Stimulated activated CD8-positive, alpha-beta memory T cell treated with anti-CD3 and anti-CD28 coated beads, Interleukin-15, amount 100 ng/mL, for 4 hours (primary cell): ENCODE measurements around the gene FOXI1.
"Not testable (repeated sequence)": the region's sequence is repeated elsewhere in the genome, so short reads cannot be mapped to it uniquely, and the experiment has no call there.

Source experiments
- DNase-seq, 2 donors: peaks; one replicate each; pipeline ENCODE4 v3.0.0-alpha.2; 2020; ENCODE audit warnings: low read depth in 2 of 2

FOXI1 gene

DNA sequence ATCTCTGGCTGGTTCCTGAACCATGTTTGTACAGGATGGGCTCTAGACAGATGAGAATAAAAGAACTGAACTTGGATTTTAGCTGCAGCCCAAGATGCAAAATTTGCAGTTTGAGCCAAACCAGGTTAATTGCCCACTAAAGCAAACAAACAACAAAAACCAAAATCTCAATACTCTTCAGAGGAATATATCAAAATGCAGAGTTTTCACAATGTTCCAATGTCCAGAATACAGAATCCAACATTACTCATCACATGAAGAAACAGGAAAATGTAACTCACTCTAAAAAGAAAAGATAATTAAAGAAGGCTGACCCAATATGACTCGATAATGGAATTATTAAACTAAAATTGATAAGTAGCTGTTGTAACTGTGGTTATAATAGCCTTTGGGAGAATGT is 20.4 kb downstream of the FOXI1 start:
- no peak for DNase-seq

- no peak for DNase-seq
Measured at GRCh38 chr5:170126626-170127025, 20.9 kb downstream of the FOXI1 start.

- no peak for DNase-seq
Measured at GRCh38 chr5:170131235-170131634, 25.5 kb downstream of the FOXI1 start.

GRCh38 chr5:170132269-170132975 is 26.7 kb downstream of the FOXI1 start:
- no peak for DNase-seq

DNA sequence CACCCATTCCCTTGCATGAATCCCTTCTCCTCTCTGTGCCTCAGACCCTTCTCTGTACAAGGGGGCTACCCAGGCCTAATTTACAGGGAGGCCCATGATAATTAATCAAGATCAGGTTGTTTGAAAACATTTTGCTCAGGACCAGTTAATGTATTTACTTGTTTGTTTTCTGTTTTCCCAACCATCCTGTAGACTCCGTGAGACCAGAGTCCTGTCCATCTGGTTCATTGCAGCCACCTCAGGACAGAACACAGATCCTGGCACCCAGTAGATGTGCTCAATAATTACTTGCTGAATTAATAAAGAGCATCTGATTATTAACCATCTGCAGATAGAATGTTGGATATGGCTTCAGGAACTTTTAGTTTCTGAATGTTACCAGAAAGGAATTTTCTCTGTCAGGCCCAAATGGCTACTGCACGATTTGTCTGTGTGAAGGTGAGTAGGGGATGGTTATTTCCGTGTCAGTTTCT is 27.3 kb downstream of the FOXI1 start:
- no peak for DNase-seq

- DNase-seq, result no peak
Measured at GRCh38 chr5:170135796-170136490, 30.2 kb downstream of the FOXI1 start.

GRCh38 chr5:170136506-170136905 is 30.8 kb downstream of the FOXI1 start:
- no peak for DNase-seq

DNA sequence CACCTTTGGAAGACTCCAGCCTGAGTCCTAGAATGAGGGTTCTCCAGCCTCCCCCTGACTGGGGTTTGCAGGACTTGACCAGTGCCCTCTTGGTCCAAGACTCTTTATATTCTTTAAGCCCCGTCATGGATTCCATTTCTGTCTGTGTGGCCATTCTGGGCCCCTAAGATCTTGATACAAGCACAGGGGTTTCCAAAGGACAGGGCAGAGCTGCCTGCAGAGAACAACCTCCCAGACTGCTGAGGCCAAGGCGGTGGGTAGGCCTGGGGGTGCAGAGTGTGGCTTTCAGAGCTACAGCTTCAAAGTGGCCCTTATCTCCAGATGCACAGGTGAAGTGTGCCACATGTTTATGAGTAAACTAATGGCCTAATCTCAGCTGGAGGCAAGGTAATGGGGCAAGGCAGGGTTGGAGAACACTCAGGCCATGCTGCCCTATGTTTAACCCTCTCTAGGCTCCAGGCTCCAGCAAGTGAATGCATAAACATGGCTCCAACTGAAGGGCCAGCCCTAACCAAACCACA is 32.1 kb downstream of the FOXI1 start:
- DNase-seq, result no peak

DNA sequence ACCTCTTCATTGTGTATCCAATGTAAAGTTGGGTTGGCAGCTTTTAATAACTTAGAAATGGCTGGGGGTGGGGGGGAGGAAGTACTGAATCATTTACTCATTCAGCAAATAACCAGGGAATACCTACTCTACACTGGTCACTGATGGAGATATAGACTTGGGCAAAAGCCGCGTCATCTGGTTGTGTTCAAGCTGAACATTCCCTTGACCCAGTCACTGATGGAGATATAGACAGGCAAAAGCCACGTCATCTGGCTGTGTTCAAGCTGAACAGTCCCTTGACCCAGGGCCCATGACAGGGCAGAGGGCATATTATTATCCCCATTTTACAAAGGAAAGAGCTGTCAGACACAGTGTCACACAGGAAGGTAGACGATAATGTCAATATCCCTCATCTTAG is 32.6 kb downstream of the FOXI1 start:
- DNase-seq, result no peak

- no peak for DNase-seq
Measured at GRCh38 chr5:170139786-170140335, 34.2 kb downstream of the FOXI1 start.

GRCh38 chr5:170141196-170141595 is 35.5 kb downstream of the FOXI1 start:
- DNase-seq, result not testable (repeated sequence)

DNA sequence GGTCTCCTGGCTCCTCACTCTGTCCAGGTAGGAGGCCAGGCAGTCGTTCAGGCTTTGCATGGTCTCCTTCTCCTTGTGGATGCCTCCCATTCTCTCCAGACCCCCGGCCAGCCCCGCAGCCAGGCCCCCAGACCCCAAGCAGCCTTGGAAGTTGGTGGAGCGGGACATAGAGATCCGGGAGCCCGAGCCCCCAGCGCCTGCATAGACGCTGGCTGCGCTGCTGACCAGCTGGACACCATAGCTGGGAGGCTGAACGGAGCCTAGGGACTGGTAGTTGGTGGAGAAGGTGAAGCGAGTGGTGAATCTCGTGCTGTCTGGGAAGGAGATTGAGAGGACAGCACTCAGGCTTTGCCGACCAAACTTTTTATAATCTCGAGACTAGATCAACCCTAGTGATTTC is 35.9 kb downstream of the FOXI1 start:
- DNase-seq, result no peak

DNA sequence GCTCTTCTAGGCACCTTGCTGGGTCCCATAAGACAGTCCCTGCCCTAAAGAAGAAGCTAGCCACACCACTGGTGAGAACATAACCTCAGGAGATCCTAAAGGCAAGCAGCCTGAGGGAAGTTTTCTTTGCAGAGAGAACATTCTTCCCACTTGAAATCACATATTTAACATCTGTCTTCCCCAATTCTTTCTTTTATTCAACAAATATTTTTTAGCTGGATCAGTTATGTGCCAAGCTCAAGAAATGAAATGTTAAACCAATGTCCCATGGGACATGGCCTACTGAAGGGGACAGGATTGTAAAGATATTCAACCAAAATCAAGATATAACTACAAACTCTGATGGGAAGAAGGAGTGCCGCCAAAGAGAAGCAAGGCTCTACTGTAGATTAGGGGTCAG is 36.5 kb downstream of the FOXI1 start:
- DNase-seq, result no peak

DNA sequence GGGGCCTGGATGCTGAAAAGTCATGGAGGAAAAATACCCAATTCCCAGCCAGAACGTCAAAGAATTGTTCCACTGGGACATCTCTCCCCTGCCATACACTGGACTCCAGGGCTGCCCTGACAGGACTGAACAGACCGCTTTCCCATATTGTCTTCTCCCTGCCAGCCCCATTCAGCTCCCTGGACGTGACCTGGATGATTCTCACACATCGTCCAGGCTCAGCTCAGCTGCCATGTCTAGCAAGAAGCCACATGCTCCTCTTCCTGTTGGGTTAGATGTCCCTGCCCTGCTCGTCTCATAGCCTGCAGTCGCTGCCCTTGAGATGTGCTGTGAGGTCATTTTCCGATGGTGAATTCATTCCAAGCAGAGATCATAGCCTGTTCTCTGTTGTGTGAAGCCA is 37.4 kb downstream of the FOXI1 start:
- DNase-seq, result no peak

- no peak for DNase-seq
Measured at GRCh38 chr5:170143710-170144109, 38.0 kb downstream of the FOXI1 start.

- no peak for DNase-seq
Measured at GRCh38 chr5:170144286-170145023, 38.8 kb downstream of the FOXI1 start.

- DNase-seq, result no peak
Measured at GRCh38 chr5:170145462-170145861, 39.8 kb downstream of the FOXI1 start.

DNA sequence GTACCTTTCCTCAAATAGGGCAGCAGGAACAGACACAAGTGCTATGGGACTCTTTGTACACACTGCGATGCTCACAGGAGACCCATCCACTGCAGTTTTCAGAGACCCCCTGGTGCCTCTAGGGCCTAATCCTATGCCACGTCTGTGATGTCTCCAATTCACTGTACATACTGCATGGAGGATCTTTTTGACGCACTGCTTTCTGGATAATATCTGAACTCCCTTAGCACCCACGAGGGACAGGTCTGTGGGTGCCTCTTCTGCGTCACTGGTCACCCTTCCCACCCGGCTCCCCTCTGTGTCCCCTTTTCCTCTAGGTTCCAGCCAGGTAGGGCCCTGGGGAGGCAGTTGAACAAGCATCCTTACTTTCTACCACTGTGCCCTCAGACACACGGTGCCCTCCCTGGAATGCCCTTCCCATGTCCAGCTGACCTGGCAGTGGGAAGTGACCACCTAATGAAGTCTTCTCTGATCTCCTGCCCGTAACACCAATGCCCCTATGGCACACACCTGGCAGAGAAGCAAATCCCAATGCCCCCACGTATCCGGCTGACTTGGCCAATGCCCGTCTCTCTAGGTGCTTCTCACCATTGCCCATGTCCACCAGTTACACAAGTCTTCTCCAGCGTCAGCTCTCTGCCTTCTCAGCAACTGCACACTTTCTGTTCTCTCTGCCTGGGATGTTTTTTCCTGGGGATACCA is 41.5 kb downstream of the FOXI1 start:
- DNase-seq, result no peak

DNA sequence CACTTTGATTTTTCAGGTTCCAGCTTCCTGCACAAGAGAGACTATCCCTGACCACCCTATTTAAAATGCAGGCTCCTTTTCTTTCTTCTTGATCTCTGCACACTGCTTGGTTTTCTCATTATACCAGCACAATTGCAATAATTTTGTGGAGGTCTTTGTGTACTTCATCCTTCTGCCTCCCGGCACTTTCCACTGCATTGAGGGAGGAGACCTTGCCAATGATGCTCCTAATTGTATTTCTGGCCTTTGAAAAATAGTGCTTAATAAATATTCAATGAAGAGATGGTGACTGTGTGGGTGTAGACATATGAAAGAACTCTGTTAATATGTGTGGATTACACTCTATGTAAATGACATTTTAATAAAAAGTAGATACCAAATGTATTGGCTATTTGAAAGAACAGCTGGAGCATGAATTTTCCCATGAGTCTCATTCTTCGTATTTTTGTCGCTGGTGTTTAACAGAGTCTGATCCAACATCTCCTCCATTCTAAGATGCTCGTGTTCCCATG is 42.1 kb downstream of the FOXI1 start:
- DNase-seq, result no peak

DNA sequence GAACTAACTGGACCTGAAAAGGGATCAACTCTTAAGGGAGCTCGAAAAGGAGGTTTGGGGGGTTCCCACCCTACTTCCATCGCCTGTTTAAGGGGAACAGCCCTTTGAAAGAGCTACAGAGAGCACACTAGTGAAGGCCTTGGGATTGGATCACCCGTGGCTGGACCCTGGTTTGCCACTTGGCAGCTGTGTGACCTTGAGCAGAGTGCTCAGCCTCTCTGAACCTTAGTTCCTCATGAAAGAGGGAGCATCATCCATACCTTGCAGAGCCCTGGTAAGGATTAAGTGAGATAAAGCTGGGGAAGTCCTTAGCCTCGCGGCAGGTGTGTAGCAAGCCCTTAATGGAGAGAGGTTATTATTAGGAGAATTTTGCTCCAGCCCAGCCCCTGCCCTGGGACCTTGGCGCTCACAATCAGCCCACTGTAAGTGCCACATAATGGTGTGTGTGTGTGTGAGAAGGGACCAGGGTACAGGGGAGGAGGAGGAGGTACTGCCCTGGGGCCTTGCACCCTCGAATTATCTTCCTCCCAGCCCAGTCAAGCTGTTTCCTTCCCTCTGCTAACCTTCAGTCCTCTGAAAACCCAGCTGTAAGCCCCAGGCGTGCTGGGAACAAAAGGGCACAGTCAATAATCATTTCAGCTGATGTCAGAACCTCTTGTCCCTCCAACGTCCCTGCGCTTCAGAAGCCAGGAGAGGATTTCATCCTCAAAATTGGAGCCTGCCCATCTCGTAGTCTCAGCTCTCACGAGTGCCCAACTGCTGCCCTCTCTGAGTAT is 42.9 kb downstream of the FOXI1 start:
- DNase-seq, result no peak

DNA sequence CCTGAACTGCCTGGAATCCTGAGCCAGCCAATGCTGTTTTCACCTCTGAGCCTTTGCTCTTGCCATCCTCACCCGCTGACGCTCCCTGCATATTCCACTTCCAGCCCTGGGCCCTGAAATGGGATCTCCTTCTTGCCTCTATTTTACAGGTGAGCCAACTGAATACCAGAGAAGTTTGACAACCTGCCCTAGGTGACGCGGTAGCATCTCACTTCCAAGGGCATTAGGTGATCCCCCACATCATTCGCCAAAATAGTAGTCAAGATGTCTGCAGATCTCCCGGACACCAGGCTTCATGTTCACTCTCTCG is 43.5 kb downstream of the FOXI1 start:
- no peak for DNase-seq
